Liver (tissue), 3 donors: ENCODE data around the gene PRSS8.

Experiments
- ATF3 ChIP-seq: IDR thresholded peaks from 2 replicates; pipeline ENCODE4 v1.6.1; 2016; ENCODE audit warnings: antibody characterized with exemption
- CTCF ChIP-seq: fragments of 150-350 bp; IDR thresholded peaks from 2 replicates; pipeline ENCODE4 v1.5.1; 2017; ENCODE audit warnings: improper control_type of control experiment, low read depth, low read length; ENCODE audit not compliant: missing input control
- EGR1 ChIP-seq, 2 donors: IDR thresholded peaks; 2 replicates each; pipeline ENCODE4 v1.6.1; 2016 to 2018; ENCODE audit warnings: antibody characterized with exemption in 2 of 2, low read depth in 2 of 2
- FOXA1 ChIP-seq: IDR thresholded peaks from 2 replicates; pipeline ENCODE4 v1.6.1; 2016; ENCODE audit warnings: antibody characterized with exemption
- FOXA2 ChIP-seq: IDR thresholded peaks from 2 replicates; pipeline ENCODE4 v1.6.1; 2016; ENCODE audit warnings: antibody characterized with exemption
- GABPA ChIP-seq, 2 donors: IDR thresholded peaks in 1 of 2; conservative IDR thresholded peaks in 1 of 2; 2 replicates each; pipeline ENCODE4 v1.6.1; 2016; ENCODE audit warnings: antibody characterized with exemption in 2 of 2, mild to moderate bottlenecking in 1 of 2, moderate library complexity in 1 of 2
- NR2F2 ChIP-seq: IDR thresholded peaks from 2 replicates; pipeline ENCODE4 v1.6.1; 2016; ENCODE audit warnings: antibody characterized with exemption
- REST ChIP-seq: IDR thresholded peaks from 2 replicates; pipeline ENCODE4 v1.6.1; 2016; ENCODE audit warnings: antibody characterized with exemption, mild to moderate bottlenecking
- TAF1 ChIP-seq: conservative IDR thresholded peaks from 2 replicates; pipeline ENCODE4 v1.6.1; 2016; ENCODE audit warnings: antibody characterized with exemption, mild to moderate bottlenecking
- YY1 ChIP-seq: IDR thresholded peaks from 2 replicates; pipeline ENCODE4 v1.6.1; 2016; ENCODE audit warnings: antibody characterized with exemption, mild to moderate bottlenecking
- ZBTB33 ChIP-seq: IDR thresholded peaks from 2 replicates; pipeline ENCODE4 v1.6.1; 2016; ENCODE audit warnings: antibody characterized with exemption
- donor health status: healthy.
- donor health status: healthy.

- TF ChIP-seq GABPA (IDR thresholded peaks at IDR 0.05 in 1 of 2, conservative IDR thresholded peaks at IDR 0.05 in 1 of 2) (no peak), CTCF (no peak), YY1 (no peak), ZBTB33 (no peak), FOXA2 (no peak), REST (no peak), NR2F2 (no peak), TAF1 (no peak), ATF3 (no peak), EGR1 (IDR thresholded peaks at IDR 0.05; ENCODE audit: low read depth in 2 of 2) (no peak), FOXA1 (no peak)
These were observed 45.0 kb downstream of the PRSS8 start for GRCh38 chr16:31090540-31090939.
